ENCODE measurements around the gene OS9. TPM values are rescaled to one million over a fixed set of nuclear protein-coding genes. Genes with fewer than 3 reads are reported as not detected.

The OS9 gene
- total RNA-seq, 4 donors from 2014 or later, result 120 to 390 (median 277) TPM

- no peak for TF ChIP-seq CTCF (IDR thresholded peaks at IDR 0.05; ENCODE audit: low read depth)
Measured at GRCh38 chr12:57744777-57745484, 51.0 kb downstream of the OS9 start, which contains the start of gene TSPAN31. Gene TSPAN31 (plus strand): TSS chr12:57745039. CDS start chr12:57745155, 116 bp downstream.

GRCh38 chr12:57745485-57745881 lies 51.6 kb downstream of the OS9 start:
- TF ChIP-seq CTCF (IDR thresholded peaks at IDR 0.05; ENCODE audit: low read depth), result no peak

GRCh38 chr12:57746025-57746424 lies 52.1 kb downstream of the OS9 start:
- TF ChIP-seq CTCF (IDR thresholded peaks at IDR 0.05; ENCODE audit: low read depth), result no peak

- TF ChIP-seq CTCF (IDR thresholded peaks at IDR 0.05; ENCODE audit: low read depth), result no peak
Measured at GRCh38 chr12:57749061-57749460, 55.1 kb downstream of the OS9 start.

- TF ChIP-seq CTCF (IDR thresholded peaks at IDR 0.05; ENCODE audit: low read depth), result no peak
Measured at GRCh38 chr12:57750561-57751431, 56.9 kb downstream of the OS9 start.

- no peak for TF ChIP-seq CTCF (IDR thresholded peaks at IDR 0.05; ENCODE audit: low read depth)
Measured at GRCh38 chr12:57751432-57751787, 57.5 kb downstream of the OS9 start.
